ENCODE measurements around the gene COL8A1. TPM values are rescaled to one million over a fixed set of nuclear protein-coding genes. Genes with fewer than 3 reads are reported as not detected.

The COL8A1 gene
- total RNA-seq, 1 donor from 2014 or later, result 95.1 TPM

- no peak overlapping the region for H3K4me3 ChIP-seq
- no peaks in the 10 kb centered on the region for H3K9me3 ChIP-seq
- intact Hi-C loops (cut with DNase I), result no loop called here
- H3K36me3 ChIP-seq, result no peaks in the 10 kb centered on the region
- ATAC-seq (peak; percentile 80), DNase-seq (peak; percentile 71)
- no peaks in the 10 kb centered on the region for H3K27me3 ChIP-seq
- H3K4me1 ChIP-seq, result peaks cover 6% of the 10 kb centered on the region
- TF ChIP-seq, protein P1, sequence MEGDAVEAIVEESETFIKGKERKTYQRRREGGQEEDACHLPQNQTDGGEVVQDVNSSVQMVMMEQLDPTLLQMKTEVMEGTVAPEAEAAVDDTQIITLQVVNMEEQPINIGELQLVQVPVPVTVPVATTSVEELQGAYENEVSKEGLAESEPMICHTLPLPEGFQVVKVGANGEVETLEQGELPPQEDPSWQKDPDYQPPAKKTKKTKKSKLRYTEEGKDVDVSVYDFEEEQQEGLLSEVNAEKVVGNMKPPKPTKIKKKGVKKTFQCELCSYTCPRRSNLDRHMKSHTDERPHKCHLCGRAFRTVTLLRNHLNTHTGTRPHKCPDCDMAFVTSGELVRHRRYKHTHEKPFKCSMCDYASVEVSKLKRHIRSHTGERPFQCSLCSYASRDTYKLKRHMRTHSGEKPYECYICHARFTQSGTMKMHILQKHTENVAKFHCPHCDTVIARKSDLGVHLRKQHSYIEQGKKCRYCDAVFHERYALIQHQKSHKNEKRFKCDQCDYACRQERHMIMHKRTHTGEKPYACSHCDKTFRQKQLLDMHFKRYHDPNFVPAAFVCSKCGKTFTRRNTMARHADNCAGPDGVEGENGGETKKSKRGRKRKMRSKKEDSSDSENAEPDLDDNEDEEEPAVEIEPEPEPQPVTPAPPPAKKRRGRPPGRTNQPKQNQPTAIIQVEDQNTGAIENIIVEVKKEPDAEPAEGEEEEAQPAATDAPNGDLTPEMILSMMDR (IDR thresholded peaks at IDR 0.05), result peak; percentile 80
- no peak overlapping the region for H3K27ac ChIP-seq
Observed at GRCh38 chr3:99686955-99687612, 48.7 kb downstream of the COL8A1 start.

GRCh38 chr3:99690761-99691369, 52.5 kb downstream of the COL8A1 start:
- ATAC-seq, result no peak
- intact Hi-C loops (cut with DNase I), result no loop called here
- TF ChIP-seq, protein P1 (IDR thresholded peaks at IDR 0.05), result no peak

DNA sequence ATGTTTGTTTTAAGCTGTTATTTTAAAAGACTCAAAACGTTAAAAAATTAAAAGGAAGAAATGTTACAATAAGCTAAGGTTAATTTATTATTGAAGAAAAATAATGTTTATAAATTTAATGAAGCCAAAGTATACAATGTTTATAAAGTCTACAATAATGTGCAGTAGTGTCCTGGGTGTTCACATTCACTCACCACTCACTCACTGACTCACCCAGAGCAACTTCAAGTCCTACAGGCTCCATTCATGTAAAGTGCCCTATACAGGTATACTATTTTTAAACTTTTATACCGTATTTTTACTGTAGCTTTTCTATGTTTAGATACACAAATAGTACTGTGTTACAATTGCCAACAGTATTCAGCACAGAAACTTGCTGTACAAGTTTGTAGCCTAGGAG, 55.2 kb downstream of the COL8A1 start:
- intact Hi-C loops (cut with DNase I), result no loop called here
- no peaks in the 10 kb centered on the region for H3K9me3 ChIP-seq
- DNase-seq (no peak), ATAC-seq (no peak)
- no peak overlapping the region for H3K27ac ChIP-seq
- no peaks in the 10 kb centered on the region for H3K36me3 ChIP-seq
- TF ChIP-seq, protein P1 (IDR thresholded peaks at IDR 0.05), result no peak
- H3K4me3 ChIP-seq, result no peak overlapping the region
- H3K4me1 ChIP-seq, result no peaks in the 10 kb centered on the region
- H3K27me3 ChIP-seq, result no peaks in the 10 kb centered on the region

More at GRCh38 chr3:99690761-99691369, 52.5 kb downstream of the COL8A1 start:
- H3K9me3 ChIP-seq, result no peaks in the 10 kb centered on the region
- no peak overlapping the region for H3K27ac ChIP-seq
- no peak overlapping the region for H3K4me3 ChIP-seq
- H3K36me3 ChIP-seq, result no peaks in the 10 kb centered on the region
- H3K27me3 ChIP-seq, result no peaks in the 10 kb centered on the region
- no peak for DNase-seq
- no peaks in the 10 kb centered on the region for H3K4me1 ChIP-seq

GRCh38 chr3:99696497-99696896, 58.1 kb downstream of the COL8A1 start:
- DNase-seq (no peak), ATAC-seq (no peak)
- H3K36me3 ChIP-seq, result no peaks in the 10 kb centered on the region
- TF ChIP-seq, protein P1 (IDR thresholded peaks at IDR 0.05), result no peak
- H3K27ac ChIP-seq, result no peak overlapping the region
- no peak overlapping the region for H3K4me3 ChIP-seq
- H3K27me3 ChIP-seq, result no peaks in the 10 kb centered on the region
- no peaks in the 10 kb centered on the region for H3K4me1 ChIP-seq
- no peaks in the 10 kb centered on the region for H3K9me3 ChIP-seq
- intact Hi-C loops (cut with DNase I), result no loop called here

- no peaks in the 10 kb centered on the region for H3K4me1 ChIP-seq
- TF ChIP-seq, protein P1 (IDR thresholded peaks at IDR 0.05), result no peak
- no peaks in the 10 kb centered on the region for H3K36me3 ChIP-seq
- DNase-seq (no peak), ATAC-seq (no peak)
- no peak overlapping the region for H3K4me3 ChIP-seq
- H3K27me3 ChIP-seq, result no peaks in the 10 kb centered on the region
- no peaks in the 10 kb centered on the region for H3K9me3 ChIP-seq
- intact Hi-C loops (cut with DNase I), result no loop called here
- no peak overlapping the region for H3K27ac ChIP-seq
Observed at GRCh38 chr3:99697250-99697649, 58.9 kb downstream of the COL8A1 start.
